22Rv1 (cell line): Measurements from ENCODE around the gene HOXA4.

Source experiments
- H3K27ac ChIP-seq: fragments of 450-650 bp; 2 replicates; pipeline ENCODE4 v1.5.1; 2017
- ZFX ChIP-seq: fragments of 450-650 bp; IDR thresholded peaks from 2 replicates; pipeline ENCODE4 v1.6.1; 2017; ENCODE audit warnings: antibody characterized with exemption, borderline replicate concordance
- TF ChIP-seq, protein P1 (sequence below): fragments of 450-650 bp; IDR thresholded peaks from 2 replicates; pipeline ENCODE4 v1.5.1; 2017; ENCODE audit warnings: mild to moderate bottlenecking

The HOXA4 gene

DNA sequence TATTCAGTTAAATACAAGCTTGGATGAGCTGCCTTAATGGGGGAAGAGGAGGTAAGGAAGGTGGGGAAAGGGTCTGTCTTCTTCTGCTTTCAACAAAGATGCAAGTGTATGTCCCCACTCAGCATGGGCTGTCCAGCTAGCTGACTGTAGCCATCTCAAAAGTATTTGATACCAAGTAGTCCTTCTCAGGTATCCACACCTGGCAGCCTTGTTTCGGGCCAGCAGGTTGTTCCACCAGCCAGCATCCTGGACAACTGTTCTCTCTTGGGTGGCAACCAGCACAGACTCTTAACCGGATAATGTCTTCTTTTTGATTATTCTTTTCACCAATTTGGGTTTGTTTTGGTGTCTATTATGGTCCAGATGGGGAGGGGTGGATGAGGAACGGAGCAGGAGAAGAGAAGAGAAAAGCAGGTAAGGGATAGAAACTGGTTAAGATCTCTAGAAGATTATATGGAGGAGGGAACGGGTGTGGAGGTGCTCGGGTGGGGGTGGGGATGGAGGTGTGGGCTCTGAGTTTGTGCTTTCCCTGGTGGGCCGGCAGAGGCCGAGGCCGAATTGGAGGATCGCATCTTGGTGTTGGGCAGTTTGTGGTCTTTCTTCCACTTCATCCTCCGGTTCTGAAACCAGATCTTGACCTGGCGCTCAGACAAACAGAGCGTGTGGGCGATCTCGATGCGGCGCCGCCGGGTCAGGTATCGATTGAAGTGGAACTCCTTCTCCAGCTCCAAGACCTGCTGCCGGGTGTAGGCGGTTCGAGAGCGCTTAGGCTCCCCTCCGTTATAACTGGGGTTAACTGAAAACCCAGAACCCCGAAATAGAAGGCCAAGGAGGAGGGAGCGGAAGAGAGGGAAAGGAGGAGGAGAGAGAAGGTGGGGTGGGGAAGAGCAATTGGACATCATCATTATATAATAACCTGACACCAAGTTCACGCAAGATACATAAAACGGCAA is 1.5 kb downstream of the HOXA4 start:
- TF ChIP-seq, protein P1, sequence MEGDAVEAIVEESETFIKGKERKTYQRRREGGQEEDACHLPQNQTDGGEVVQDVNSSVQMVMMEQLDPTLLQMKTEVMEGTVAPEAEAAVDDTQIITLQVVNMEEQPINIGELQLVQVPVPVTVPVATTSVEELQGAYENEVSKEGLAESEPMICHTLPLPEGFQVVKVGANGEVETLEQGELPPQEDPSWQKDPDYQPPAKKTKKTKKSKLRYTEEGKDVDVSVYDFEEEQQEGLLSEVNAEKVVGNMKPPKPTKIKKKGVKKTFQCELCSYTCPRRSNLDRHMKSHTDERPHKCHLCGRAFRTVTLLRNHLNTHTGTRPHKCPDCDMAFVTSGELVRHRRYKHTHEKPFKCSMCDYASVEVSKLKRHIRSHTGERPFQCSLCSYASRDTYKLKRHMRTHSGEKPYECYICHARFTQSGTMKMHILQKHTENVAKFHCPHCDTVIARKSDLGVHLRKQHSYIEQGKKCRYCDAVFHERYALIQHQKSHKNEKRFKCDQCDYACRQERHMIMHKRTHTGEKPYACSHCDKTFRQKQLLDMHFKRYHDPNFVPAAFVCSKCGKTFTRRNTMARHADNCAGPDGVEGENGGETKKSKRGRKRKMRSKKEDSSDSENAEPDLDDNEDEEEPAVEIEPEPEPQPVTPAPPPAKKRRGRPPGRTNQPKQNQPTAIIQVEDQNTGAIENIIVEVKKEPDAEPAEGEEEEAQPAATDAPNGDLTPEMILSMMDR: no peak
- TF ChIP-seq ZFX: no peak
- no peak overlapping the region for H3K27ac ChIP-seq

DNA sequence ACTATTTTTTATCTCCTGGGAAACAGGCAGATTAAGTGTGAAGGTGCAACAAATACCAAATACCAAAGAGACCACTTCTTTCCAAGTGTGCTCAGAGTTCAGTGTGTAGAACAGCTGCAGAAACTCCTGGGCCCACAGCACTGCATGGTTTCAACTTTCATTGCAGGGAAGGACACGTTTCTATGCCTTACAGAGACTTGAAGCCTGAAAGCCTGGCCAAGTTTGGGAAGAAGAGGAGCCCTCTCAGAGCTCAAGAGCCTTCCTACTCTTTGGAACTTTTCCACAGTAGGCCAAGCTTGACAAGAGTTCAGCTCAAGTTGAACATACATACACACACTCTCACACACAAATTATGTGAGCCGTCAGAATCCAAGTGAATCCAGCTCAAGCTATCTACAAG is 2.5 kb downstream of the HOXA4 start:
- H3K27ac ChIP-seq: no peak overlapping the region
- no peak for TF ChIP-seq ZFX

DNA sequence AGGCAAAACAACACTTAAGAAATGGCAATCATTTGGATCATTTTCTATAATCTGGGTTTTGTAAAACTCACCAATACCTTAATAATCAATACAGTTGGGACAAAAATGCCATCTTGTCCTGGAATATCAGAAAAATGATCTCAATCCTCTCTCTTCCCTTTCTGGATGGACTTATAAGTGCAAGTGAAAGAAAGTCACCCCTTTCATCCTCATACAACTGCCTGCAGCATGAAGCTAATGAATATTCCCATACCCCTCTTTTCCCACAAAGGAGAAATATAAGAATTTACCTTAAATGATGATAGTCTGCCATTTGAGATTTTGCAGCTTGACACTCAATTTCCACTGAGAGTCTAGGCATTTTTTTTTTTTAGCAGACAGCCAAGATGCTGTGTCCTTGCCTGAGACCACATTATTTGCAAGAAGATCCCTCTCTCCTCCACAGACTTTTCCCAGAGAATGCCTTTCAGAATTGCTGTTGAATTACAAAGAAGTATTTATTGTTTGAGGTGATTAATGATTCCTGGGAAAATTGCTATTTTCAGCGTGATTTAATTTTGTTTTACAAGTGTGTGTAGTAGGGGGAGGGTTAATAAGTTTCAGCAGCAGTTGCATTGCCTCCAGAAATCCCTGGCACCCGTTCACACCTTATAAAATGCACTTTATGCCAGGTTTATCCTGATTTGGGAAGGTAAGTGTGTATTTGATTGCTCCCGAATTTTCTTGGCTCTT is 3.8 kb downstream of the HOXA4 start:
- TF ChIP-seq ZFX: no peak
- TF ChIP-seq, protein P1: no peak

DNA sequence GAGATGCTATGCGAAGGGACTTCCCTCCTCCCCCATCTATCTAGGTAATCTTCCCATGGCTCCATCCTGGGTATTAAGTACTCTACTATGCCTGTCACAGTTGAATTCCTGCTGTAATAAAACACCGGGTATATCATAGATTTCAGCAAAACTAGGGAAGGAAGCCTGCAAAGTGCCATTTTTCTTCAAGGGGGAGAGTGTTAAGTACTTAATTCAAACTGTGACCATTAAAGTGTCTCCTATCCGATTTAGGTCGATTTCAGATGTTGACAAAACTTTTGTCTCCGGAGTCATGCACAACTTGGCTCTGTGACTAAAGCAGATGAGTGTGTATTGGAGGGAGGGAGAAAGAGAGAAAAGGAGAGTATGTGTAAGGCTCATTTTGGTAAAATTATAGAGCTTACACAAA is 4.6 kb downstream of the HOXA4 start:
- no peak for TF ChIP-seq ZFX
- TF ChIP-seq, protein P1: no peak
- no peak overlapping the region for H3K27ac ChIP-seq

More for the DNA sequence above, 3.8 kb downstream of the HOXA4 start:
- H3K27ac ChIP-seq: no peak overlapping the region

DNA sequence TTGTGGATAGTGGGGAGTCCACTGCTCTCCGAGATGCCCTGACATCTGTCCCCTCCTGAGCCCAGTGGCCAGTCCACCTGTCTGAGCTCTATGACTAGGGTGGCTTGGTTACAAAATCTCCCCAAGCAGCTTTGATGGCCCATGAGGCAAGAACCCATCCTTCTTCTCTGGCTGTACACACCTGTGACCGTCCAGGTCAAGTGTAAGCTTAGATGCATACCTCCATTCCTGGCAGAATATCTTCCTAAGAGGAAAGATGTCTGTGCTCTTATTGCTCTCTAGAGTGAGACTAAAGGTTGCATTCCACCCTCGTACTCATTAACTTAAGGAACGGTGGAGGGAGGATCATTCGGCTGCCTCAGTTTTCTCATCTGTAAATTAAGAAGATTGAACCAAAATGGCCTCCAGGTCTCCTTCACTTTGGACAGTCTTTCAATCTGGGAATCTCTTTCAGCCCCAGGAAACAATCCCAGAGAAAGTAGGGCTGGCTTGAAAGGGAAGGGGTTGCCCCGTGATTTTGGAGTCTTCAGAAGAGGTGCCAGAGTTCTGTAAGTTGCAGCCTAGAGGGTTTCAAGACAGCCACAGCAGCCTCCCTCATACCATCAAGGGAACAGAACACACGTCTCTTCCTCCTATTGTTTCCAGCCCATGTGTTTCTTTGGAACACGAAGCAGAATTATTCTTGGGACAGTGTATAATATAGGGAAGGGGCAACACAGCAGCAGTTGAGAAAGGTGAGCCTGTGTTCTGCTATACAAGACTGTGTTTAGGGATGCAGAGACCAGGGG is 5.5 kb downstream of the HOXA4 start:
- H3K27ac ChIP-seq: no peak overlapping the region
- TF ChIP-seq, protein P1: no peak
- TF ChIP-seq ZFX: no peak

DNA sequence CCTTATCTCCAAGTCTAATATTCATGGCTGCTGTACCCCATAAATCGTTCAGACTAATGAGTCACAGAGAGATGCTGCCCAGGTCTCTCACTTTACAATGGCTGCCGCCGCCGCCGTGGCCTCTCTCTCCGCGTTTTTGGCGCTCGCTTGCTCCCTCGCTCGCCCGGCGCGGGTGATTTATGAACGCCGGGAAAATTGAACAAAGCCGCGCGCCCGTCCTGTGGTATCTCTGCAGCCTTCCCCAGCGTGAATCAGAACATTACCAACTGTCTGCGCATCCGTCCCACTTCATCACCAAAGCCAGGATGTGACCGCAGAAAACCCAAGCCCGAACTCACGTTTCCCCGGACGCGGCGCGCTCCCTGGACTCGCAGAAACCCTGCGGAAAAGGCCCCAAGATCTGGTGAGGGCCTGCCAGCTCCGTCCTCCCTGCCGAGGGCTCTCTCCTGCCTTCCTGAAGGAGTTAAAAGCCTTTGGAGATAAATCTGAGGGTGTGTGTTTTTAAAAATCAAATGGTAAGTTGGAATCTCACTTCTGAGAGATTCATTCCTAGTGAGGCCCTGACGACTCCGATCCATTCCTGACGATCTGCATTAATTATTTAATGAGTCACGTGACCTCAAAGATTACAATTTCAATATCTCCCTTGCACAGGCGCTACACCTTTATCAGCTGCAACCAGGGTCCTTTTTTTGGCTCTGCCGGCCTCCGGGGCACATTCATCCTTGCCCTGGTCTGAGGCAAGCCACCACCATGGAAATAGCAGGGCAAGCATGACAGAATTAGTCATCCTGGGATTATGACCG is 6.3 kb downstream of the HOXA4 start:
- TF ChIP-seq, protein P1: no peak
- no peak overlapping the region for H3K27ac ChIP-seq
